ENCODE data around the gene PLA2G6.
"Not testable (repeated sequence)": the region's sequence is repeated elsewhere in the genome, so short reads cannot be mapped to it uniquely, and the experiment has no call there.

The PLA2G6 gene

GRCh38 chr22:38083931-38084631 lies 97.5 kb downstream of the PLA2G6 start, which contains the start of gene SLC16A8:
TSS of gene SLC16A8 (minus strand) at chr22:38084184. CDS start at chr22:38082873, 1,311 bp downstream.
- no peak for DNase-seq (ENCODE audit: low read depth, low spot score)

DNA sequence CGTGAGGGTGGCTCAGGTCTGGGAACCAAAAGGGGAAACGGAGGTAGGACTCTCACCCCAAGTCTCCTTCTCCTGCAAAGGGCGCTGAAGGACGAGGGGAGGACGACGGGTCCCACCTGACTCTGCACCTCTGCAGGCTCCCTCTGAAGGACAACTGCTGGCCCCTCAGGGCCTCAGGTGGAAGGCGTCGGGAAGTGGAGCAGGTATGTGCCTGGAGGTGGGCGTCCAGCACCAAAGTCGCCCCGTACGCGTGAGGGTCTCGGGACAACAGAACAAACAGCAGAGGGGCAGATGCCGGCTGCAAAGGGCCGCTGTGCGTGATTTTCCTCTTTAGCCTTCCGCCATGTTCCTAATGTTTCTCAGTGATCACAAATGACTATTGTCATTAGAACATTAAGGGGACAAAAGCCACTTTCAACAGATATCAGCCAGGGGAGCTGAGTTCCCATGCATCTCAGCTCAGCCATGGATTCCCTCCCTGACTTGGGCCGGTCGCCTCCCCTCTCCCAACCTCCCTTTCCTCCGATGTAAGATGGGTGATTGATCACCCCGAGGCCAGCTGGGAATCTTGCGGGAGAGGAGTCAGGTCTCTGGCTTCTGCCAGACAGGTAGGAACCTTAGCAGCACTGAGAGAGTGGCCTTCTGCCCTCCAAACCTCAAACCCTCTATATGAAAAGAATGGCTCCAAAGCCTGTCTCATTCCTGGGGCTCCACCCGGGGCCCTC lies 98.5 kb downstream of the PLA2G6 start:
- no peak for DNase-seq (ENCODE audit: low read depth, low spot score)

DNA sequence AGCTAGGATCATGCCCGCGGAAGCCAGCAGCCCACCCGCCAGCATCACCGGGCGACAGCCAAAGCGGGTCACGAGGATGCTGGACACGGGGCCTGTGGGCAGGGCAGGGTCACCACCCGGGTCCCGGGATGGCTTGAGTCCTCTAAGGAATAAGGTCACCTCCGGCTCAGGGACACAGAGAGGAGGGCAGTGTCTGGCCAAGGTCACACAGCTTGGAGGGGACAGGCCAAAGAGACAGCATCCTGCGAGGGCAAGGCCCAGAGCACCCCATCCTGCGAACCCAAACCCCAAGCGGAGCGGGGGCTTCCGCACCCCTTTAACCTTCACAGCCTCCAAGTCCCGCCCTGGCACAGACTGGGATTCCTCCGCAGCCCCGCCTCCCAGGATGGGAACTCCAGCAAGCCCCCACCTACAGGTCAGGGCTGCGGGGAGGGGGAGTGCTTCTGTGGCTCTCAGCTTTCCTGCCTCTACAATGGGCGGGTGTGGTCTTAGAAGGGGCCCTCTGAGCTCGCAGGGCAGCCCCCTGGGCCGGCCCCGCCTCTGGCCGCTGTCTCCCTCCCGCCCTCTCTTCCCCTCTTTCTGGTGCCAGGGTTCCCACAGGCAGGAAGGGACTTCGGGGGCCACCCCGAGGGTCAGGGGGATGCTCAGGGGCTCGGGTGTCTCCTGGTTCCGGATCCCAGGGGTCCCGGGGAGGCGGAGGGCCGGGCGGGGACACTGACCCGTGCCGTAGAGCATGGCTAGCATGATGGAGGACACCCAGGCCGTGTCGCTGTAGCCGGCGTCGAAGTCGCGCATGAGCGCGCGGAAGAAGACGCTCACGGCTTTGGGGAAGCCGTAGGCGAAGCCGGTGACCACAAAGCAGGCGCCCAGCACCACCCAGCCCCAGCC lies 99.4 kb downstream of the PLA2G6 start:
- DNase-seq (ENCODE audit: low read depth, low spot score): no peak

DNA sequence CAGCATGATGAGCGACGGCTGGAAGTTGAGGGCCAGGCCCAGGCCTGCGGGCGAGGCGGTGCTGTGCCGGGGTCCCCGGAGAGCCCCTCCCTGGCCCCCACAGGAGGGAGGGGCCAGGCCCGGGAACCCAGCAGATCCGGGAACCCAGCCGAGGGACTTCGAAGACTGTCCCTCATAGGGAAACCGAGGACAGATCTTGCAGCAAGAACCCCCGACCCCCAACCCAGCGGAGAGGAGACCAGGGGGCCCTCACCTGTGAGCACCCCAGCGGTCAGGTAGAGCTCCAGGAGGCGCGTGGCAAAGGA lies 100.0 kb downstream of the PLA2G6 start:
- DNase-seq (ENCODE audit: low read depth, low spot score): no peak

GRCh38 chr22:38080850-38081635 lies 100.6 kb downstream of the PLA2G6 start:
- no peak for DNase-seq (ENCODE audit: low read depth, low spot score)

GRCh38 chr22:38080474-38080849 lies 101.2 kb downstream of the PLA2G6 start:
- DNase-seq (ENCODE audit: low read depth, low spot score): no peak

DNA sequence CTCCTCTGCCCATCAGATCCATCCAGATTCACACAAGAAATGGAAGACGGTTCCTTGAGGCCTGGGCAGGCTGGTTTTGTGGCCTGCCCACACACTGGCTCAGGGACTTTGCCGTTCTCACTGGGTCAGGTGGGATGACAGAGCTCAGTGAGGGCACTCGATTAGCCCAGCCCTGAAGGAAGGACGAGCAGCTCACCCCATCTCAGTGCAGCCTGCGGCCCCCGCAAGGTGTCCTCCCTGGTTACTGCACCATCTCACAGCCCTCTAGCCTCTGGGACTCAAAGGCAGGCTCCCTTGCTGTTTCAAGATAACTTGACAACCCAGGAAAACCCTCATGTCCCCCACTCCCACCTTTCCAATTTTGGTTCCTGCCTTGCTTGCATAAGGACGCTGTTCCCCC lies 101.8 kb downstream of the PLA2G6 start:
- DNase-seq (ENCODE audit: low read depth, low spot score): no peak

DNA sequence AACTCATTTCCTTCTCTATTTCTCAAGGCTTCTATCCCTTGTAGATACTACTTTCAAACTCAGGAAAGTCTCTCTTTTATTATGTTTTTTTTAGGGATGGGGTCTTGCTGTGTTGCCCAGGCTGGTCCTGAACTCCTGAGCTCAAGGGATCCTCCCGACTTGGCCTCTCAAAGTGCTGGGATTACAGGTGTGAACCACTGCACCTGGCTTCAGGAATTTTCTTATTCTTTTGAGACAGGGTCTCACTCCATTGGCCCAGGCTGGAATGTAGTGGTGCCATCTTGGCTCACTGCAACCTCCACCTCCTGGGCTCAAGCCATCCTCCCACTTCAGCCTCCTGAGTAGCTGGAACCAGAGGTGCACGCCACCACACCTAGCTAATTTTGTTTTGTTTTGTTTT lies 102.4 kb downstream of the PLA2G6 start:
- DNase-seq (ENCODE audit: low read depth, low spot score): not testable (repeated sequence)

- DNase-seq (ENCODE audit: low read depth, low spot score): no peak
Observed at GRCh38 chr22:38078046-38078840, 103.4 kb downstream of the PLA2G6 start.

- no peak for DNase-seq (ENCODE audit: low read depth, low spot score)
Observed at GRCh38 chr22:38077595-38077994, 104.0 kb downstream of the PLA2G6 start.

- DNase-seq (ENCODE audit: low read depth, low spot score): no peak
Observed at GRCh38 chr22:38077096-38077495, 104.5 kb downstream of the PLA2G6 start.

- DNase-seq (ENCODE audit: low read depth, low spot score): no peak
Observed at GRCh38 chr22:38075961-38076360, 105.7 kb downstream of the PLA2G6 start.

DNA sequence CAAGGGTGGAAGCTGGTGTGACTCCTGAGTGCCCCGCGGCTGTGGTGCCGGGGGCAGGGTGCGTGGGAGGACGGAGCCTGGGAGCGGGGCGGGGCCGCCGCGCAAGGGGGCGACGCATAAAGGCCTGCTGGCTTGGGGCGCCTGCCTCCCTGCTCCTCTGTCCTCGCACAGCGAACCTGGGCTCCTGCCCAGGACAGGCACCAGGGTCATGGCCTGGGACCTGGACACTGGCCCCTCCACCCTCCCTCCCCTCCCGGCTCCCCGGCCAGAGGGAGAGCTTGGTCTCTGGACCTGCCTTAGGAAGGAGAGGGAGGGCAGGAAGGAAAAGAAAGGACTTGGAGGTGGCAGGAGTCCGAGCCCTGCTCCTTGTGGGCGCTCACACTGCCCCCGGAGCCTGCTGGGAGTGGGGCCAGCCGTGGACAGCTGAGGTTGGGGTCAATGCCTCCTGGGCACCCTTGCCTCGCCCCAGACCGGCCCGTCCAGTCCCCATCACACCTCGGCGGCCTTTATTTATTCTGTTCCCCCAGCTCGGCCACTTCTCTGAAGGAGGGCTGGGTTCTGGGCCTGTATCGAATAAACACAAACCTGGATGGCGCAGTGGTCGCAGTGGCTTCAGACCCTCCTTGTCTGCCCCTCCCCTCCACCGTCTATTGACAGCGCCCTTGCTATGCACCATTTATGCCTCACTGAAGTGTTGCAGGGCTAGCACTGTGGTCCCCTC lies 106.4 kb downstream of the PLA2G6 start:
- DNase-seq (ENCODE audit: low read depth, low spot score): no peak

DNA sequence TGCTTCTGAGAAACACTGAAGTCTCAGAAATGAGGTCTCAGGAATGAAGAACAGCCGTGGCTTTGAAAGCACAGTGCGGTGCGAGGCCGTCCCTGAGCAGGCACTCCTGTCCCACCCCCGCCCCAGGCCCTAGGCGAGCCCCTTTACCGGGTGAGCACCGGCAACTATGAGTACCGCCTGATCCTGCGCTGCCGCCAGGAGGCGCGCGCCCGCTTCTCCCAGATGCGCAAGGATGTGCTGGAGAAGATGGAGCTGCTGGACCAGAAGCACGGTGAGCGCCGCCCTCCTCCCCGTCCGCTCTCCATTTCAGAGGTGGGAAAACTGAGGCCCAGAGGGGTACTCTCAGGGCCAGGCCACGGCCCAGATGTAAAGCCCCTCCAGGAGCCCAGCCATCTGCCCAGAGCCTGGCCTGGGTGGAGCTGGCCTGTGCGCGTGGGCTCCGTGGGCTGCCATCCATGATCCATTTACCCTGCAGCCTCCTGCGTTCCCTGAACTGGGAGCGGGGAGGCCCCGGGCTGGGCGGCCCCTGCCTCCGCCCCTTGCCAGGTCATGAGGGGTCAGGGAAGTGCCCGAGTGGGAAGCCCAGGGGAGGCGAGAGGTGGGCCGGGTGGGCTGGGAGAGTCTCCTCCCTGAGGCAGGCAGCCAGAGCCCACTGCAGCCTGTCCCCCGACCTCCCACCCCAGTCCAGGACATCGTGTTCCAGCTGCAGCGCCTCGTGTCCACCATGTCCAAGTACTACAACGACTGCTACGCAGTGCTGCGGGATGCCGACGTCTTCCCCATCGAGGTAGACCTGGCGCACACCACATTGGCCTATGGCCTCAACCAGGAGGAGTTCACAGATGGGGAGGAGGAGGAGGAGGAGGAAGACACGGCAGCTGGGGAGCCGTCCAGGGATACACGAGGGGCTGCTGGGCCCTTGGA lies 107.2 kb downstream of the PLA2G6 start:
- DNase-seq (ENCODE audit: low read depth, low spot score): no peak

DNA sequence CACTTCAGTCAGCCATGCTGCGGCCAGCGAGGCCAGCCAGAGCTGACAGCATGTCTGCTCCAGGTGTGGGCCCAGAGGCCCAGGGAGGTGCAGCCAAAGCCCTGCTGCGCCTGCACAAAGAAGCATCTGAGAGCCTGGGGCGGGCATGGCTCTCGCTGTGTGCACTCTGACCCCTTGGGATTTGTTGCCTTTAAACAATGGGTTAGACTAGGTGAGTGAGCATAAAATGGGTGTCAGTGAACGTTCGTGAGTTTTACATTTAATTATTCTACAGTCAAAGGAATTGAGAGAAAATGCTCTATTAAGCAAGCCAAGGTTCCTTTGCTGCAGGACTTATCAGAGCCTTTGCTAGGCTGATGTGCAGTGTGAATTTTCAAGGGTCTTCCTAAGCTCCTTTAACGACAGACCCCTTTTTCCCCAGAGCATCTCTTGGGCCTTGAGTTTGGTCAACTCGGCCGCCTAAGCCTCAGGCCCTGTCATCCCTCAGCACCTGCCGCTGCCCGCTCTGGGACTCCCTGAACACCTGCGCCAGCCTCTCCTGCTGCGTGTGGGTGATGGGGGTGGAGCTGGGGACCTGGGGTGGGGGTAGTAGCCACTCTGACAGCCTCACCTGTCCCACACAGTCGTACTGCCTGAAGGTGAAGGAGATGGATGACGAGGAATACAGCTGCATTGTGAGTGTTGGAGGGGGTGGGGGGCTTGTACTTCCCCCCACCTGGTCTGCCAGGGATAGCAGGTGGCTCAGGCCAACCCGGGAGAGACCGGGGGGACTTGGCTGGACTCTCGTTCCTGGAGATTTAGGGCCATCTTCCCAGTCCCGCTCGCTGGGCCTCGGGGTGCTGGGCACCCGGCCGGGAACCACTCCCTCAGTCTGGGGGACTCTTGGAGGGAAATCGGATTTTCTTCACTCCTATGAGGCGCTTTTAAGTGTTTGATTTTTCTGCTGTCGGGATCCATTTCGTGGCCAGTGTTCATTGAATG lies 108.2 kb downstream of the PLA2G6 start:
- DNase-seq (ENCODE audit: low read depth, low spot score): no peak

DNA sequence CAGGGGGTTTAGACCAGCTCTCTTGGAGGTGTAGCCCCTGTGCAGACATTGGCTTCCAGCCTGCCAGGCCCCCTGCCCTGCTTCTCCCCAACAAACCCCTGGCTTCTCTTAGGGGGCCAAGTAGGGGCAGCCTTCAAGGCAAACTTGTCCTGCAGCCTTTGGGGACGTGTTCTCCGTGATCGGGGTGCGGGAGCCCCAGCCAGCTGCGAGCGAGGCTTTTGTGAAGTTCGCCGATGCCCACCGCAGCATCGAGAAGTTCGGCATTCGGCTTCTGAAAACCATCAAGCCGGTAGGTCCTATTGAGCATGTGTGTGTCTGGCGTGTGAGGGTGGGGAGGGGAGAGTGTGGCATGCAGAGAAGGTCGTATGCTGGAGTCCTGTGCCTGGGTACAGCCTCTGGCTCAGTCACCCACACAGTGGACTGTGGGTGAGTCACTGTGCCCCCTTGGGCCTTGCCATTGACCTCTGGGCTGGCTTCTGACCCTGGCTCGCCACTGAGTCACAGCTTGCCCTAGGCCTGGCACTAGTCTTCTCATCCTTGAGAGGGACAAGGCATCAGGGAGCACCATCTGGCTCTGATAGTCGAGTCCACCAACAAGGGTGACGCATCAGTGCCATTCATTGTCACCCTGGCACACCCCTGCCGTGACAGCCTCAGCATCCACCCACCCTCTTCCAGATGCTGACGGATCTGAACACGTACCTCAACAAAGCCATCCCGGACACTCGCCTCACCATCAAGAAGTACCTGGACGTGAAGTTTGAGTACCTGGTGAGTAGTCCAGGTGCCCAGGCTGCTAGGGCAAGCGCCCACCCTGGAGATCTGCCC lies 109.1 kb downstream of the PLA2G6 start:
- no peak for DNase-seq (ENCODE audit: low read depth, low spot score)
